Measurements from ENCODE around the gene THEM4.

Gene THEM4

GRCh38 chr1:151909167-151910149 is at the start of gene THEM4:
Gene THEM4, minus strand, starts transcription at chr1:151909511. Its CDS starts 53 bp downstream, at chr1:151909458.
- DNase-seq = peak; percentile 98

DNA sequence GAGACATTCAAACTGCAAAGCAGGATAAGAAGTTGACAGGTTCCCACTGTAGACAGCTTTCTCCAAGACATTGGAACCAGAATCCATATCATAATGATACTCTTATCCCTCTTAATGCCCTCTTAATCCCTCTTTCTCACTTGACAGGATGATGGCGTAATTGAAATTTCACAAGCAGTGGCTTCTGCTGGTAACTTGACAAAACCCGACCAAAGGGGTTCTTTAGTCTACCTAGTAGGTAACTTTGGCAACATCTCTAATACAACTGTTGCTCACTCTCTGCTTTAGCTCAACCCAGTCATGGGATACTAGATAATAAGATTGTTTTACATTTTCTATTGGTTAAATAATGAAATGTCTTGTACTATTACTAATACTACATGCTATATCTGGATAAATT is 49.6 kb upstream of the THEM4 start:
- no peak for DNase-seq

DNA sequence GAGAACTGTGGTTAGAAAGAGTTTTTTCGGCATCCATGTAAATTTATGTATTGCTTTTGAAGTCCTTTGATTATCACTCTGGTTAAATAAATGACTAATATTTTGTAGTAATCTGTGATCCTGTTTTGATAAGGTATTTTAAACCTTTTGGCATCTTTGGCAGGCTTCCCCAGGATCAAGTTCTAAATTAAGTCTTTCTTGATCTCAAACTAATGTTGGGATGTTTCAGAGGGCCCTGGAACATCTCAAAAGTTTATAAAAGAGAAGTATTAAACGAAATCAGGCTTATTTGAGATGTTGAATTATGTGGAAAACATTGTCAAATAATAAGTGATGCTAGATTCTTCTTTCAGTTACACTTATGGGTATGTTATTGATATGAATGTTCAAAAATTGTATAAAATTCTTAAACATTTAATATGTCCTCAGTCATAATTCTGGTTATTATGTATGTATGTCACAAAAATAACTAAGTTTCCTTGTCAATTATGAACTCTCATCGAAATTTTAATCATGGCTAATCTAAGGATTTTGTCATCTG is 47.7 kb upstream of the THEM4 start:
- no peak for DNase-seq

GRCh38 chr1:151953409-151954094 is 44.2 kb upstream of the THEM4 start:
- DNase-seq = no peak

- no peak for DNase-seq
Measured at GRCh38 chr1:151952811-151953210, 43.5 kb upstream of the THEM4 start.

DNA sequence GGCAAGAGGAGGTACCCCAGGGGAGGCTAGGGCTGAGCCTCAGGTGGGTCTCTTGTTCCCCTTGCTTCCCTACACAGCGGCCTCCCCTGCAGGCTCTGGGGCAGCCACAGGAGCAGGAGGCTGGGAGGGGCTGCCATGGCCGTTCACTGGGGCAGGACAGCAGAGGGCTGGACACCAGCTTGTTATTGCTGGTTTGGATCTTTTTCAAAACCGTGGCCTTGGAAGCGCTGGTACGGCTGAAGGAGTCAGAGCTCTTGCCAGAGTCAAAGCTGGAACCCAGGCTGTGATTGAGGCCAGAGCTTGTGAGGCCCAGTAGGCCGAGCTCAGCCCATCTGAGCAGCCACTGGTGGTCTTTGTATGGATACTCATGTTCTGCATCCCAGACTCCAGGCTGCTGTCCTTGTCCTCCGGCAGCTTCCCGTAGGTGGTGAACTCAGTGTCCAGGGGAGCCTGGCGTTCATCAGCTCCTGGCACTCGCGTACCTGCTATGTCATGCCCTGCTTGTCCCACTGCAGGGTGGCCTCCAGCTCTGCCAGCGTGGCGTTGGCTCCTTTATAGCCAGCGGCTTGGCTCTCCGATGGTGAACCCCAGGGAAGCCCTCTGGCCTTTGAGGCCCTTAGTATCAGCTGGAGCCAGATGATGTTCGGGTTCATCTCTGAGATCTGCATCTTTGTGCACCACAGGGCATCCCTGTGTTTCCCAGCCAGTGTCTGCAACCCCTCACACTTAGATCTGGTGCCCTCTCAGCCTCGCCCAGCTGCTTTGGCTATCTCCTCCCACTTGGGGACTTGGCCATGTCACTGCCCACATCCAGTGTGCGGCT is 40.3 kb upstream of the THEM4 start:
- no peak for DNase-seq

- no peak for DNase-seq
Measured at GRCh38 chr1:151948506-151948905, 39.2 kb upstream of the THEM4 start.

DNA sequence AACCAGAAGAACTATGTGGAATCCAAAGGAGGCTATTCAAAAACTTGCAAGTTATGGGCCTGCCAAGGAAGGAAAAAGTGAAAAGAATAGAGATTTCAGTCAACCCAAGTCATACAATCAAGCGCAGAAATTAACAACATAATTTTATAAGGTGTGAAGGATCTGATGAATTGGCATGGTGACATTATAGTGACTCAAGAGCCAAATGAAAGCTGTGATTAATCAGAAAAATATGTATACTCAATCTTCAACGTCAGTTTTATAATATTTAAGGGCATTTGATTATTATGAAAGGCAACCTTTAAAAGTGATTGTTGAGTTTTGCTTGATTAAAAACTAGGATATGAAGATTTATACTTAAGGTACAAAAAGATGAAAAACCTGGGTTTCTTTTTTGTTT is 37.8 kb upstream of the THEM4 start:
- no peak for DNase-seq

- peak; percentile 86 for DNase-seq
Measured at GRCh38 chr1:151945725-151946722, 36.7 kb upstream of the THEM4 start.

DNA sequence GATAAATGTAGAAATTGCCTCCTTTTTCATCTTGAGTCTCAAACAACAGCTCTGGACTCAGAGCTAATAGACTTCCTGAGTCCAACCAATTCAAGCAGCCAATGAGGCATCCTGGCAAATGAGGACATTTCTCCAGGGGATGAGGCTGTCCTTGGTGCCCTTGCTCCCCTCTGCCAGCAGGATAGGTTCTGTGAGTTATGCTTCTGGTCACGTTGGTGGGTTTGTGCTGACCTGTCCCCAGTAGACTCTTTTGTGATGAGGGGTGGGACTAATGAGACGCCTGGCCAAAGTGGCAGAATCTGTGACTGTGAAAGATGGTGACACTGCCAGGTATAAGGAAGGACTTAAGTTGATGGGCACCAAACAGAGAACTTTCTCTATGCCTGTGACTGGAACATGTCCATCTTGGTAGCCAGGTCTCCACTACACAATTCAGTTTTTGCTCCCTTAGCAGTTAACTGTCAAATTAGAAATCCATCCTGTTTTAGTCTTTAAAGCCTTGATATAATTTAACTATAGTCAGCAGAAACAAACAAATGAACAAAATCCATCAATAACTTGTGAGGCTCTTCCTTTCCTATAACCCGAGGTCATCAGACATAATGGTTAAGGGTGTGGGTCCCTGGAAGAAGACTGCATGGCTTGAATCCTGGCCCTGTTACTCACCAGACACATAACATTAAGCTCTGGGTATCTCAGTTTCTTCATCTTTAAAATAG is 35.7 kb upstream of the THEM4 start:
- DNase-seq = no peak

- no peak for DNase-seq
Measured at GRCh38 chr1:151944126-151944856, 35.0 kb upstream of the THEM4 start.

DNA sequence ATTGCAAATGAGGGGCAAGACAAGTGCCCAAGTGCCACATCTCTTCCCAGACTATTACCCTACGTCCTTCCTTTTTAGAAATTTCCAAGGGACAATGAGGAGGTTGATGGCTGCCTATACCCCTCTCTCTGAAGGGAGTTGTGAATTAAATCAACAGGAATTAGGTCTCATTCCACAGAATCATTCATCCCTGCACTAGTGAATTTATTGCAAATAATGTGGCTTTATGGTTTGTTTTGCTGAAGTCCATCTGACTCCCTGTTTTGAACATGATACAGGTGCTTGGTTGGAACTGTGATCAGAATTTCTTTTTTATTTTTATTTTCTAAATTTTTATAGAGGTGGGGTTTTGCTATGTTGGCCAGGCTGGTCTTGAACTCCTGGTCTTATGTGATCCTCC is 34.3 kb upstream of the THEM4 start:
- DNase-seq = no peak

- DNase-seq = no peak
Measured at GRCh38 chr1:151942882-151943281, 33.6 kb upstream of the THEM4 start.

DNA sequence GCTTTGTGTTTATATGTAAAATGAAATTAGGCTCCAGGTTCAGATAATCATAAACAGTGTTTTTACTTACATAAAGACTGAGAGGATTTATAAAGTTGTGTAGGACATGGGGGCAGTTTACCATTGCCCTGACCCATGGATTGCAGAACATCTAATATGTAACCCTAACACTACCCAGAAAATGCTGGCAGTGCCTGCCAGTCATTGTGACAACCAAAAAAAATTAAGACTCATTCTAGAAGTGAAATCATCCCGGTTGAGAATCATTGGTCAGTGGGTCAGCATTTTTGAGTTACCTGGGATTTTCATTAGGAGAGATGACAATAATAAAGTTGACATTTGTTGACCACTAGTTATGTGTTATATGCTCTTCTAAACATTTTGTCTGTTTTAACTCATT is 31.2 kb upstream of the THEM4 start:
- DNase-seq = no peak

- no peak for DNase-seq
Measured at GRCh38 chr1:151939779-151940178, 30.5 kb upstream of the THEM4 start.

GRCh38 chr1:151939141-151939540 is 29.8 kb upstream of the THEM4 start:
- no peak for DNase-seq

GRCh38 chr1:151936653-151937052 is 27.3 kb upstream of the THEM4 start:
- no peak for DNase-seq

- no peak for DNase-seq
Measured at GRCh38 chr1:151935894-151936602, 26.7 kb upstream of the THEM4 start.

DNA sequence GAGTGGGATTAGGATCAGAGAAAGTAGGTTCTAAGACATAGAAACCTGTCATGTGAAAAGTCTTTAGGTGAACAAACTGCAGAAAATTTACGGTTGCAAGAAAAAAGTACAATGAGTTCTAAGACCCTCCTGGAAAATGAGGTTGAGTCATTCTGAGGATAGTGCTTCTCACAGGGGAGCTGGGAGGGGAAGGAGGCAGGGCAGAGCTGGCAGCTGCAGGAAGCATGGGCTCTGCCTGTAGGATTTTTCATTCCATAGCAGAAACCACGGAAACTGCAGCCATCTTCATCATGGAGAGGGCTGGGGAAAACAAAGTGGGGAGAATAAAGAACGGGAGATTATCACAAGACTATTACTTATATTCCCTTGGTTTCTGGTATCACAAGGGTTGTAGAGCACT is 25.8 kb upstream of the THEM4 start:
- no peak for DNase-seq

Data from femur (tissue), 1 donor.